GM19035 (cell line): ENCODE measurements around the gene SF3A2.

Source experiments
- ATAC-seq: cut with Tn5 transposase; IDR thresholded peaks from one replicate; pipeline ENCODE4 v1.9.1; 2021; ENCODE audit not compliant: unreplicated experiment

SF3A2 gene

DNA sequence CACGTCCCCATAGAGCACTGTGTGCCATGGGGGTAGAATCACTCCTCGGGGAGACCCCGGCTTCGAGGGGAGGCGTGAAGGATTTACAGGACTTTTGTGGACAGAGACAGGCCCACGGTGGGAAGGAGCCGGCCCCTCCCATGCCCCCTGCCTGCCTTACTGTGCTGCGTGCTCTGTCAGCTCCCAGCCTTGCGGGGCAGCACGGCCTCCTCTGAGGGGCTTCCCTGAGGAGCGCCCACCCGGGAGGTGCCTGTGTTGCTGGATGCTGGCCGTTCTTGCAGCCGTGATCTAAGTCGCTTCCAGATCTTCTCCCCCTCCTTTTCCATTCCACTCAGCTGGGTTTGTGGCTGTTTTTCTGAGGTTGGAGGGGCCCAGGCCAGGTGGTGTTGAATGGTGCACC is 29.6 kb upstream of the SF3A2 start:
- no peak for ATAC-seq

DNA sequence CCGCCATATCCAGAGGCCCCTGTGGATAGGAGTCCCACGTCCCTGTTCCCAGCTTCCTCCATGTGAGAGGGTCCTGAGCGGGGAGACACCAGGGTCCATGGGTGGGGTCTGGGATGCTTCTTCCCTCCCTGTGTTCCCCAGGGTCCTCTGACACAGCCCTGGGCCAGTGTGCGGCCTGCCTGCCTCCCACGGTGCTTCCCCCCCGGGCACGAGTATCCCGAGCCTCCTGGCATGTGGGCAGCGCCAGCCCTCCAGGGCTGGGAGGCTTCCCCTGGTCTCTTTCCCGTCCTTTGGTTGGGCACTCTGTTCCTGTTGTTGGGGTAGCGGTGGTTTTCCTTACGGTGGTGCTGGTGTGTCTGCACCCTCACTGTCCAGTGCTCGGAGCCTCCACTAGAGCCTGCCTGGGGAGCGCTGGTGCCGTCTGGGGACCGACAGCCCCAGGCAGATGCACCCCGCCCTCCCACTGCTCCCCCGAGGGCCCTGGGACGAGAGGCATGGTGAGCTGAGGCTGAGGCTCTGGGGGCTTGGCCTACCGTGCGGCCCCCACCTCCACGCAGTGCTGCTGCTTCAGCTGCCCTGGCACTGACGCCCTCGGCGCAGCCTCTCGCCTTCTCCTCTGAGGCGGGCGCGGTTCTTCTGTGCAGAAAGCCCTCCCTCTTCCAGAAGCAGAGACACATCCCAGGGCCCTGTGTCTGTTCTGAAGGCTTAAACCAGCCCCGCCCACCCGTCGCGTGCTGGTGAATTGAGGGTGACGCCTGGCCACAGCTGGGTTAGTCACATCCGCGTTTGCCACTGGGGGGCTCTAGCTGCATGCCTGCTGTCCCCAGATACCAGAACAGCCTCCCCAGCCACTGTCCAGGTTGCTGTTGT is 28.4 kb upstream of the SF3A2 start:
- ATAC-seq = no peak

DNA sequence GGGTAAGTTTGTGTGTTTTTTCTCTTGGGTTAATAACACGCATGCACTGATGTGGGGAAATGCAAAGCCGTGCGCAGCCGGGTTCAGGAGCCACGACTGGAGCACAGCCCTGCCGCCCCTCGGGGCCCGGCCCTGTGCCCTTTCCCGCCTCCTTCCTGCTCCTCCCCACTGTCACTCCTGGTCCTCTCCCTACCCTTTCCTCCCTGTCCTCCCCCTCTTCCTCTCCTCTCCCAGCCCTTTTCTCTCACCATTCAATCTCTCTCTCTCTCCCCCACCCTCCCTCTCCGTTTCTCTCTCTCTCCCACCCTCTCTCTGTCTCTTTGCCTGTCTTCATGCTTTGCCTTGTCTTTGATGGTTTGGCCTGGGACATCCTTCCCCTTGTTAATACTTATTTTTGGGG is 27.6 kb upstream of the SF3A2 start:
- no peak for ATAC-seq

DNA sequence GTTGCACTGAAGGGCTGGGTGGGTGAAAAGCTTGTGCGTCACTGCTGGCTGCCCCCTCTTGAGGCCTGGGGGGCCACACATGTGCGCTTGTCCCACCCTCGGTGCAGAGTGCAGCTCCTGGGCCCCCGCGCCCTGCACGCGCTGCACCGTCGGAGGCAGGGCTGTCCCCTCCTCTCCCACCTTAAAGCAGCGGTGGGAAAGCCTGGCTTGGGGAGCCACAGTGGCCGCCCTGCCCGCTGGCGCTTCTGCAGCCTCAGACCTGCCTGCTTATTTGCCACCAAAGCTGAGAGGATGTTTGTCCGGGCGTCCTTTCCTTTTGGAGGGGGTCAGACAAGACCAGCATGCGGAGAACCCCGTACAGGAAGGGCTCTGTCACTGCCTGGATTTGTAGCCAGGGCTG is 27.2 kb upstream of the SF3A2 start:
- ATAC-seq = no peak

DNA sequence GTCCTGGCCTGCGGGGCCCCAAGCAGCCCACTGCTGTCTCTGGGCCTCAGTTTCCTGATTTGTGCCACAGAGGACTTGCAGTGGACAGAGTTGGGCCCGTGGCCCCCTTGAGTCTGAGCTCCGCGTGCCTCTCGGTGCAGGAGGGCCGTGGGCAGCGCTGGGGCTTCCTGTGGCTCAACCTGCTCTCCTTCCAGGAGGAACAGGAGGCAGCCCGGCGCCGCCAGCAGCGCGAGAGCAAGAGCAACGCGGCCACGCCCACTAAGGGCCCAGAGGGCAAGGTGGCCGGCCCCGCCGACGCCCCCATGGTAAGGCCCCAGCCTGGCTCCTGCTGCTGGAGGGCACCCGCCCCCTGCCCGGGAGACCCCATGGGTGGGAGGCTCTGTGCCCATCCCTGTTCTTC is 26.4 kb upstream of the SF3A2 start:
- no peak for ATAC-seq

DNA sequence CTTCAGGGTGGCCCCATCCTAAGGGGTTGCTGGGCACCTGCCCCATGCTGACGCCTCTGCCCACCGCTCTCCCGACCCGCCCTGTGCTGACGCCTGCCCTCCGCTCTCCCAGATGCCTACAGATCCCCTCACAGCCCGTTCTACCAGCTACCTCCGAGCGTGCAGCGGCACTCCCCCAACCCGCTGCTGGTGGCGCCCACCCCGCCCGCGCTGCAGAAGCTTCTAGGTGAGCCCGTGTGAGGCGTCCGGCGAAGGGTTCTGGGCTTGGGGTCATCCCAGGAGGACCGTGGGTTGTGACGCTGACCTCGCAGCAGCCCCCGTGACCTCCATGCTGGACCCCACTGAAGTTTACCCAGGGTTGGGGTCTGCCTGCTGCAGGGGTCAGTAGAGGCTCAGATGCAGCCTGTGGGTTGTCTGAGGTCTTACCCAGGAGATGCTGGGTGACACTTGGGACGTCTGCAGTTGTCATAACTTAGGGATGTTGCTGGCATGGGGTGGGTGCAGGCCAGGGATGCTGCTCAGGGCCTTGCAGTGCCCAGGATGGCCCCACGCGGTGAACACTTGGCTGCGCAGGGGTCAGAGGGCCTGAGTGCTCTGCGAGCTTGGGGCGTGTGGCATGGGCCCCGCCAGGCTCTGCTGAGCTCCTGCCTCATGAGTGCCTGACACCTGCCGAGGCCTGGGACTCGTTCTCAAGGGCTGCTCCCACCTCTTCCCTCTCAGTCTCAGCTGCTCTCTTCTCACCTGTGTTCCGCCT is 25.5 kb upstream of the SF3A2 start:
- no peak for ATAC-seq

DNA sequence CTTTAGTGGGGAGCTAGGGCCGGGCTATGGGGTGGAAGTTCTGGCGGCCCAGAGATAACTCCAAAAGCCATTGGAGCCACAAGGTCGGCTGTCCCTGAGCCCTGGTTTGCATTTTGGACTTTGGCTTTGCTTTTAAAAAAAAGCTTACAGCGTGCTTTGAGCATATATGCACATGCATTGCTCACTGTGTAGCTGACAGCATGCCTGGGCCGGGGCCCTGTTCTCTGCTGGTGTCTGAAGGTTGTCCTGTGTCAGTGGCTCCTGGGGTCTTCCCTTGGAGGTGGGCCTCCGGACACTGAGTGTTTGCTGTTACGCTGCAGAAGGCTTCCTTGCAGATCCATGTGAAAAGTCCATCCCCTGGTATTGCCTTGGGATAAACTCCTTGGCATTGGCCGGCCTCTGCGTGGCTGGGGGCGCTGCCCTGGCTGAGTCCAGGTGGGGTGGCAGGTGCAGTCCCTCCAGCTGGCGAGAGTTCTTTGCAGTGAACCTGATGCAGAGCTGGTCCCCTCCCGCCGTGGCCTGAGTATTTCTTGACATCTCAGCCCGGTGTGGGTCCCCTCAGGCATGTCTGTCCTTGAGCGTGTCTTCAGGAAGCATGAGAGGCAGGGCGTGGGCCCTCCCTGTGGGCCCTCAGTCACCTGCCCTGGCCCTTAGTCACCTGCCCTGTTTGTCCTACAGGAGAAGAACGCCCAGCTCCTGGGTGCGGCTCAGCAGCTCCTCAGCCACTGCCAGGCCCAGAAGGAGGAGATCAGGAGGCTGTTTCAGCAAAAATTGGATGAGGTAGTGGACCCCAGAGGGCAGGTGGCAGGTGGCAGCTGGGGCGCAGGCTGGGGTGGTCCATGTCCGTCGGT is 23.5 kb upstream of the SF3A2 start:
- ATAC-seq = no peak

DNA sequence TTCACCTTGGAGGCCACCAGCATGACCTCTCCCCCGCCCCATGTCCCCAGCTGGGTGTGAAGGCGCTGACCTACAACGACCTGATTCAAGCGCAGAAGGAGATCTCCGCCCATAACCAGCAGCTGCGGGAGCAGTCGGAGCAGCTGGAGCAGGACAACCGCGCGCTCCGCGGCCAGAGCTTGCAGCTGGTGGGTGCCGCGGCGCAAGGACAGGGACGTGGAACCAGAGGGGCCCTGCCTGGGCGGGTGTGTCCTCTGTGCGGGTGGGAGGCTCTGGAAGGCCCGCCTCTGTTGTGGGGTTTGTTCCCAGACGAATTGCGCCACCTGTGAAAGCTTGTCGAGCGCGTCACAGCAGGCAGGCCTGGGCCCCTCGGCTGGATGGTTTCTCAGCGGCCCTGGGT is 22.8 kb upstream of the SF3A2 start:
- no peak for ATAC-seq

DNA sequence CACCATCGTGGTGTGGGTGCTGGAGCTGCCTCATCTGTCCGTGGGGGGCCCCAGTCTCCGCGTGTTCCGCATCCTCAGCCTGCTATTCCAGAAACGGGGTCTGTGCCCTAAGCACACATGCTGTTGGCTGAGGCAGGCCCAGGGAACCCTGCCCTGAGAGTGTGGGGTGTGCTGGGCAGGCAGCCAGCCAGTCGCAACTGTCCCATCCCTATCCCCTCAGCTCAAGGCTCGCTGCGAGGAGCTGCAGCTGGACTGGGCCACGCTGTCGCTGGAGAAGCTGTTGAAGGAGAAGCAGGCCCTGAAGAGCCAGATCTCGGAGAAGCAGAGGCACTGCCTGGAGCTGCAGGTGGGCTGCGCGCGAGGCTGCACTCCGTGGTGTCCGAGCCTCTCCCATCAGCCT is 22.4 kb upstream of the SF3A2 start:
- ATAC-seq = no peak

DNA sequence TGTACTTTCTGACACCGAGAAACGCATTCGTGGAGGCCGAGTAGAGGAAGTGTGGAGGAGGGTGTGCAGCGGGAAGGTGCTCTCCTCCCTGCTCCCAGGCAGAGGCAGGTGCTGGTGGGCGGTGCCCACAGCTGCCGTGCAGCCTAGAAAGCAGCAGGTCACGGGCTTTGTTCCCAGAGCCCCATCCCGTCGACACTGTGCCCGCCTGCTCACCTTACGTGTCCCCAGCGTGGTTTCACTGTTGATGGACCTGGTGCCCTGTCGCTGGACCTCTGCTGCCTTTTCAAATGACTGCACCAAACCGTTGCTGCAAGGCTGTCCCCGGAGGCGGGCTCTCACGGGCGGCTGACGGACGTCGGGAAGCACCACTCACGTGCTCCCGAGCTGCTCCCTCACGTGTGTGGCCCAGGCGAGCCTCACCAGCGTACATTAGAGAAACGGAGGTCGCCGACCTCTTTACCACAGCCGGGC is 21.3 kb upstream of the SF3A2 start:
- ATAC-seq = no peak

DNA sequence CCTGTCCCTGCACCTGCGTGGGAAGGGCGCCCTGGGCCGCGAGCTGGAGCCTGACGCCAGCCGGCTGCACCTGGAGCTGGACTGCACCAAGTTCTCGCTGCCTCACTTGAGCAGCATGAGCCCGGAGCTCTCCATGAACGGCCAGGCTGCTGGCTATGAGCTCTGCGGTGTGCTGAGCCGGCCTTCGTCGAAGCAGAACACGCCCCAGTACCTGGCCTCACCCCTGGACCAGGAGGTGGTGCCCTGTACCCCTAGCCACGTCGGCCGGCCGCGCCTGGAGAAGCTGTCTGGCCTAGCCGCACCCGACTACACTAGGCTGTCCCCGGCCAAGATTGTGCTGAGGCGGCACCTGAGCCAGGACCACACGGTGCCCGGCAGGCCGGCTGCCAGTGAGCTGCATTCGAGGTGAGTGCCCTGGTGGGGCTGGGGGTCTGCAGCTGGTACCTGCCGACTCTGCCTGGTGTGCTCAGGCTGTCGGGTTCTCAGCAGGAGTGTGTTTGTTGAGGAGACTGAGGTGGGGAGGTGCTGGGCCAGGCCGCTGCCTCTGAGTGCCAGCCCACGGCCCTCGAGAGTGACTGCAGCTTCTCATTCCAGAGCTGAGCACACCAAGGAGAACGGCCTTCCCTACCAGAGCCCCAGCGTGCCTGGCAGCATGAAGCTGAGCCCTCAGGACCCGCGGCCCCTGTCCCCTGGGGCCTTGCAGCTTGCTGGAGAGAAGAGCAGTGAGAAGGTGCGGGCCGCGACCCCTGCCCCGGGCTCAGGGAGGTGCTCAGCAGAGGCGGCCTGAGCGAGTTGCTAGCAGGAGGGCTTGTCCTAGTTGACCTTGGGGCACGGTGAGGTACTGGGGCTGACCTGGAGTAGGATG is 20.0 kb upstream of the SF3A2 start:
- ATAC-seq = no peak

DNA sequence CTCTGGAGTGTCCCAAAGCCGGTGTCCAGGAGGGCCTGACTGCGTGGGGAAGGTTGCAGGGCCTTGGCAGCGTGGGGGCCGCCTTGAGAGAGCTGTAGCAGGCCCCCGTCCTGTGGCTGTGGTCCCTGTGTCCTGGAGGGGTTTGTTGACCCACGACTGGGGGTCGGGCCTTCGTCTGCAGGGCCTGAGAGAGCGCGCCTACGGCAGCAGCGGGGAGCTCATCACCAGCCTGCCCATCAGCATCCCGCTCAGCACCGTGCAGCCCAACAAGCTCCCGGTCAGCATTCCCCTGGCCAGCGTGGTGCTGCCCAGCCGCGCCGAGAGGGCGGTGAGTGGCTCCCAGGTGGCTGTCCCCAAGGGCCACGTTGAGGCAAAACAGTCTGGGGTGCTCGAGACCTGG is 19.0 kb upstream of the SF3A2 start:
- ATAC-seq = no peak

DNA sequence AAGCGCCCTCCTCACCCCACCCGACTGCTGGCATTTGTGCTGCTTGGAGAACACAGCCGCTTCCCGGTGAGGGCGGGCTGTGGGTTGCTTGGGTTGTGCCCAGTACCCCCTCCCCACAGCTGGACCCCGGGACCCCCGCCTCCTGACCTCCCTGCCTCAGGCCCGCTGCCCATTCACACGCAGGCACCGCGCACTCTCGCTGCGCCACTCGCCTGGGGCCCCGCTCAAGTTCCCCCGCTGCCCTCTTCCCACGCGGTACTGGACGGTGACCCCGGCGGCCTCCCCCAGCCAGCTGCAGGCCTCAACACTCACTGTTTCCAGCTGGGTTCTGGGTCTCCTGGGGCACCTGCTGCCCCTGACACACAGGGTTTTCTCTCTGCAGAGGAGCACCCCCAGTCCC is 16.9 kb upstream of the SF3A2 start:
- ATAC-seq = no peak

DNA sequence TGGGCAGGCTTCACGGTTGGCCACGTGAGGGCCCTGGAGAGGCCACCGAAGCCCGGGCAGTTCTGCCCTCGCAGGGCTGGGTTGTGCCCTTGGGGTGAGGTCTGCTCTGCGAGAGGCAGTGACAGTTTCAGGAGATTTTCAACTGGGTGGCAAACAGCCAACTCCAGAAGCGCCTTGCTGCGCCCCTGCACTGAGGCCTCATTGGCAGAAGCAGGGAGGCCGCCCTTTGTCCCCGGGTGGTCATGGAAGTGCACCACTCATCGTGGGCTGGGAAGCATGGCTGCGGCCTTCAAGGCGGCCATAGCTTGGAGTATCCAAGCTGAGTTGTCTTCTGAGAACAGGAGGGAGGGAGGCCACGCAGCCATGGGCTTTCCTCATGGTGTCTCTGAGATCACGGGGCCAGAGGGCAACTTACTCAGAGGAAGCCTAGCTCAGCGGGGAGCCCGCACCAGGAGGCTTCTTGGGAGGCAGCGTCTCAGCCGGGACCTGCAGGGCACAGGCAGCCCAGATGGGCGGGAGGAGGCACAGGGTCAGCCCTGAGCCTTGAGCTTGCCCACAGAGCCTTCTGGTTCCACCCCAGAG is 15.3 kb upstream of the SF3A2 start:
- no peak for ATAC-seq

DNA sequence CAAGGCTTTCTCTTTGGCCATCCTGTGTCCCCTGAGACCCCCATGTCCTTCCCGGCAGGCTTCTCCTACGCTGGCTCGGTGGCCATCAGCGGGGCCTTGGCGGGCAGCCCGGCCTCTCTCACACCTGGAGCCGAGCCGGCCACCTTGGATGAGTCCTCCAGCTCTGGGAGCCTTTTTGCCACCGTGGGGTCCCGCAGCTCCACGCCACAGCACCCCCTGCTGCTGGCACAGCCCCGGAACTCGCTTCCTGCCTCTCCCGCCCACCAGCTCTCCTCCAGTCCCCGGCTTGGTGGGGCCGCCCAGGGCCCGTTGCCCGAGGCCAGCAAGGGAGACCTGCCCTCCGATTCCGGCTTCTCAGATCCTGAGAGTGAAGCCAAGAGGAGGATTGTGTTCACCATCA is 14.7 kb upstream of the SF3A2 start:
- ATAC-seq = no peak

DNA sequence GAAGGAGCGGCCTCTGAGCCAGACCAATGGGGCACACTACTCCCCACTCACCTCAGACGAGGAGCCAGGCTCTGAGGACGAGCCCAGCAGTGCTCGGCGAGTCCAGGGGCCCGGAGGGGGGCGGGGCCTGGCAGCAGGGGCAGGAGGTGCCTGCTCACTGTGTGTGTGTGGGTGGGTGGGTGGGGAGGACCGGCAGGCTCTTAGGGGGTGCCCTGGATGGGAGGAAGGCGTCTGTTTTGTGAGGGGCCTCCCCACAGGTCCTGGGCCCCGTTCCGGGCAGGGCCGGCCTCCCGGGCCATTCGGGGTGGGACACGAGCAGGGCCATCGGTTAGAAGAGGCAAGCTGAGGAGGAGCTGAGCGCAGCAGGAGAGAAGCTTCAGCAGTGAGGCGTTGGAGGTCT is 13.2 kb upstream of the SF3A2 start:
- ATAC-seq = no peak

DNA sequence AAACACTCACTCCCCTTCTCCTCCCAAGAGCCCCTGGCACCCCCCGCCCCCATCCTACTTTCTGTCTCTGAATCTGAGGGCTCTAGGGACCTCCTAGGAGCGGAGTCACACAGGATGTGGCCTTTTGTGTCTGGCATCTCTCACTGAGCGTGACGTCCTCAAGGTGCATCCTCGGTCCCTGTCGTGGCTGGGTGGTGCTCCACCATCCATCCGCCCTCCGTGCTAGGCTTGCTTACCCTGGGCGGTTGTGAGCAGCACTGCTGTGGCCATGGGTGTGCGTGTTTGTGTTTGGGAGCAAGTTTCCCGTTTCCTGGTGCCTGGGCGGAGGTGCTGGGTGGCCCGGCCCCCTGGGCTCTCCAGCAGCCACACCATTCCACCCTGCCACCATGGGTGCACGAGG is 12.7 kb upstream of the SF3A2 start:
- no peak for ATAC-seq

DNA sequence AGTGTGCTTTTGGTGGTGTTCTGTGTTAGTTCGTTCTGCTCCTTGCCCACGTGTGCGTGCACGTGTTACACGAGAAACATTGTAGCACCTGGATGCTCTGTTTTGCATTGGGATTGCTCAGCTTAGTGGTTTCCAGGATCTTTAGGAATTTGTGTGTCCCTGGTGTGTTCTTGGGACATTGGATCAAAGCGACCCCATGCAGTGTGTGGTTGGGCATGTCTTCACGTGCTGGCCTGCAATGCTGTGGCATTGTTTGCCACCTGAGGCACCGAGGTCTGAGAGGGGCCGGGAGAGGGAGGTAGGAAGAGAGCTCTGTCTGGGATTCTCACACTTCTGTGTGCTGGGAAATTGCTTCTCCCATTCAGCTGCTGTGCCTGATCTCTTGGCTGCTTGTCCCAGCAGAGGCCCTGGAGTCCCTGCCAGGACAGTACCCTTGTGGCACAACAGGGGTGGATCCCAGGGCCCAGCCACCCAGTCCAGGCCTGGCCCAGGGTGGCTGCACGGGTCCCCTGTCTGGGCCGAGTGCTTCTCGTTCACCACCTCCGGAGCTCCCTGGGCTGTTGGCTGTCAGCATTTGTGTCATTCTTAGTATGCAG is 11.8 kb upstream of the SF3A2 start:
- ATAC-seq = no peak

DNA sequence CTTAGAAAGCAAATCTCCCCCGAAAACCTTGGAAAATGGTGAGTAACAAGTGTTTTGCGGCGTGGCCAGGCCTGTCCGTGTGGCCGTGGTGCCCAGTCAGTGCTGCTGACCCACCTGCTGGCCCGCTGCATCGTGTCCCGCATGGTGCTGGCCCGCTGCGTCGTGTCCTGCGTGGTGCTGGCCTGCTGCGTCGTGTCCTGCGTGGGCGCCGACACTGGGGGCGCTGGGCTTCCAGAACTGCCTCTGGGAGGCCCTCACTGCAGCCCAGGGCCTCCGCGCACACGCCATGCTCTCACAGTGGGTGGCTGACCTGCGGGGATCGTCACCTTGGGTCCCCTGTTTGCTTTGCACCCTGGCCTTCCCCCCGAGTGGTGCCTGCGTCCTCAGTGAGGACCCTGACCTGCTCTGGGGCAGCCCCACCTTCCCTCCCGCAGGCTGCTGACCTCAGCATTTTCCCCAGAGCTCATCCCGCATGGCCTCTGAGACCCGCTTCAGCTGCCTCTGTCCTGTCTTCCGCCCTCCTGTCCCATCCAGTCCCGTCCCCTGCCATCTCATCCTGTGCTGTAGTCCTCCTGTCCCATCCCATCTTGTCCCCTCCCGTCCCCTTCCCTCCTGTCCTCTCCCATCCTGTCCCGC is 11.1 kb upstream of the SF3A2 start:
- no peak for ATAC-seq
